GM12874 (cell line): Measurements from ENCODE around the gene EDIL3.

Source experiments
- CTCF ChIP-seq: IDR thresholded peaks from 2 replicates; pipeline ENCODE4 v1.5.1; 2011; ENCODE audit warnings: low read depth, mild to moderate bottlenecking, control low read depth, low read length, moderate library complexity; ENCODE audit not compliant: insufficient read depth

EDIL3 gene

GRCh38 chr5:84411832-84412605 lies 27.3 kb upstream of the EDIL3 start:
- TF ChIP-seq CTCF: no peak

GRCh38 chr5:84406111-84406510 lies 21.4 kb upstream of the EDIL3 start:
- no peak for TF ChIP-seq CTCF

- no peak for TF ChIP-seq CTCF
These were observed 19.1 kb upstream of the EDIL3 start for GRCh38 chr5:84403773-84404172.

- TF ChIP-seq CTCF: no peak
These were observed 12.7 kb upstream of the EDIL3 start for GRCh38 chr5:84397385-84397784.

GRCh38 chr5:84393969-84394368 lies 9.3 kb upstream of the EDIL3 start:
- TF ChIP-seq CTCF: no peak

GRCh38 chr5:84392836-84393235 lies 8.2 kb upstream of the EDIL3 start:
- no peak for TF ChIP-seq CTCF

GRCh38 chr5:84385705-84386104 lies 1.0 kb upstream of the EDIL3 start:
- TF ChIP-seq CTCF: no peak
